H1 (cell line): ENCODE results near the gene SNAP29.

Source experiments
- ATF2 ChIP-seq: IDR thresholded peaks from 2 replicates; pipeline ENCODE4 v1.6.1; 2012; ENCODE audit warnings: low read length, inconsistent platforms
- CTCF ChIP-seq, 3 experiments: IDR thresholded peaks; 1 replicate in 2 of 3; 2 replicates in 1 of 3; pipeline versions ENCODE4 v1.5.1 to v1.6.1; 2011; ENCODE audit warnings: low read length in 3 of 3, mild to moderate bottlenecking in 3 of 3, inconsistent platforms in 2 of 3, low read depth in 1 of 3, moderate library complexity in 1 of 3; ENCODE audit not compliant: insufficient read depth in 1 of 3; ENCODE audit errors: control extremely low read depth in 1 of 3
- GTF2F1 ChIP-seq: IDR thresholded peaks from 2 replicates; pipeline ENCODE4 v1.6.1; 2012; ENCODE audit warnings: low read depth, low read length, improper control_type of control experiment, borderline replicate concordance
- POLR2AphosphoS5 ChIP-seq: IDR thresholded peaks from 2 replicates; pipeline ENCODE4 v1.6.1; 2011; ENCODE audit warnings: low read depth, low read length
- TF ChIP-seq, protein P1 (sequence below): IDR thresholded peaks from 2 replicates; pipeline ENCODE4 v1.6.1; 2012; ENCODE audit warnings: inconsistent platforms
- TF ChIP-seq, protein P2 (sequence below): IDR thresholded peaks from 2 replicates; pipeline ENCODE4 v1.6.1; 2011; ENCODE audit warnings: low read depth, mild to moderate bottlenecking, low read length; ENCODE audit not compliant: insufficient read depth

GRCh38 chr22:20839837-20840645, 18.8 kb upstream of the SNAP29 start:
- TF ChIP-seq, protein P1, sequence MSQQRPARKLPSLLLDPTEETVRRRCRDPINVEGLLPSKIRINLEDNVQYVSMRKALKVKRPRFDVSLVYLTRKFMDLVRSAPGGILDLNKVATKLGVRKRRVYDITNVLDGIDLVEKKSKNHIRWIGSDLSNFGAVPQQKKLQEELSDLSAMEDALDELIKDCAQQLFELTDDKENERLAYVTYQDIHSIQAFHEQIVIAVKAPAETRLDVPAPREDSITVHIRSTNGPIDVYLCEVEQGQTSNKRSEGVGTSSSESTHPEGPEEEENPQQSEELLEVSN = no peak
- TF ChIP-seq POLR2AphosphoS5 (no peak), ATF2 (no peak), GTF2F1 (no peak), CTCF (IDR thresholded peaks at IDR 0.05; ENCODE audit: control extremely low read depth in 1 of 3, insufficient read depth in 1 of 3, low read depth in 1 of 3, low read length in 3 of 3) (no peak)
- TF ChIP-seq, protein P2, sequence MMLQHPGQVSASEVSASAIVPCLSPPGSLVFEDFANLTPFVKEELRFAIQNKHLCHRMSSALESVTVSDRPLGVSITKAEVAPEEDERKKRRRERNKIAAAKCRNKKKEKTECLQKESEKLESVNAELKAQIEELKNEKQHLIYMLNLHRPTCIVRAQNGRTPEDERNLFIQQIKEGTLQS = no peak
